MV-4-11 (cell line): ENCODE data around the gene CRELD2.

Source experiments
- DNase-seq: peaks from one replicate; lab custom pipeline; 2025; lab: John Stamatoyannopoulos, UW

The CRELD2 gene

GRCh38 chr22:49968831-49969661 is 50.6 kb downstream of the CRELD2 start:
- DNase-seq: no peak

- DNase-seq: no peak
Observed at GRCh38 chr22:49969751-49970527, 51.5 kb downstream of the CRELD2 start.

DNA sequence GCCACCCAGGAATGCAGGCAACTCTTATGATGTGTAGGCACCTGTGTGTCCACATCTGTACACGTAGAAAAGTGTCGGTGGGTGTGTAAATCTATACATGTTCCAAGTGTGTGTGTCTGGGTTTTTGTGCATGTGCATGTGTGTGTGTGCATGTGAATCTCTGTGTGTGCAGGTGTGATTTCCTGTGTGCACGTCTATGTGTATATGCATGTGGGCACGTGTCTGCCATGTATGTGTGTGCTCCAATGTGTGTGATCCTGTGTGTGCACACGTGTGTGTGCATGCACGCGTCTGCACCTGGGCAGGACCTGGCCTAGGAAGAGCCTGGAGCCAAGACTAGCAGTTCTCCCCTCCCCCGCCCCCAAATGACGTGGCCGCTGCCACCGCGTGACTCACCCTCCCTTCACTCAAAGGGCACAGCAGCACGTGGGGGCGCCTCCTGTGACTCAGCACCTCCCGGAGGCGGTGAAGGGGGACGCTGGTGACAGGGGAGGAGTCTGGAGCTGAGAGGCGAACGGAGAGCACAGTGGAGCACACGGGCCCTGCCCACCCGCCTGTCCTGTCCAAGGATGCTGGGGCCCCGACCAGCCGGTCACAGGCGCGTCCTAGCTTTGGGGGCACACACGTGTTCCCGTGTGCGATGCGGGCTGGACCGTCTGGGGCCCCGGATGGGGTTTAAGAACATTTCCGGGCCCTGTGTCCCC is 52.2 kb downstream of the CRELD2 start:
- DNase-seq: peak; percentile 97

DNA sequence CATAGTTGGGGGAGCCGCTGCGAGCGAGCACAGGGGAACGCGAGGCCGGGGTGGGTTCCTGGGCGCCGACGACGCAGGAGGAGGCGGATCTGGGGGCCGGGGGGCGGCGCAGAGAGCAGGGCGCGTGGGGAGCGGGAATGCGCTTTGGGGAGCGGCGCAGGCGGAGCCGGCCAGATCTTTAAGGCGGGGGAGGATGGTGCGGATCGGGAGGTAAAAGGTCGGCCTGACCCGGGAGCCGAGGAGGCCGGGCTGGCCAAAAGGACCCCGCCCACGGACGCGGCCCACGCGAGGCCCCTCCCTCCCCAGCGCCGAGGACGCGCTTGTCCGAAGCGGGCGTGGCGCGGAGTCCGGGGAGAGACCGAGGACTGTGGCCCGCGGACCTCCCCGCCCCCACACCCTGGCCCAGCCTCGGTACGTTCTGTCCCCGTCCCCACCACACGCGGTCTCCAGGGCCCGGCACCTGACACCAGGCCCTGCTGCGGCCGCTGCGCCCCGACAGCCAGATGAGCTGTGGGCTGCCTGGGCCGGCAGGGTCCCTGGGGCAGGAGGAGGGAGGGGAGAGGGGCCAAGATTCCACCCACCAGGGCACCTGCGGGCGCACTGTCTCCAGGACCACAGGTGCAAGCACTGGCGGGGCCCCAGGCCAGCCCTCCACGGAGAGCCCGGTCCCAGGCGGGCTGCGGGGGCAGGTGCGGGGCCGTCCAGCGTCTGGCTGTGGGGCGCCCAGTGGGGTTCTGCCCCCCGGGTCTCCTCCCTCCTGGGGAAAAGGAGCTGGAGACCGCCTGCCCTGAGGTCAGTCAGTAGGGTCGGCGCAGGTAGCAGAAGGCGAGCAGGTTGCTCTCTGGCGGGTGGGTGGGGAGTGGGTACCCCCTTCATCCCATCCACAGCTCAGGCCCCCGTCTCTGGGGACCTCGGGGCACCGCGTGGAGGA is 53.1 kb downstream of the CRELD2 start:
- no peak for DNase-seq

DNA sequence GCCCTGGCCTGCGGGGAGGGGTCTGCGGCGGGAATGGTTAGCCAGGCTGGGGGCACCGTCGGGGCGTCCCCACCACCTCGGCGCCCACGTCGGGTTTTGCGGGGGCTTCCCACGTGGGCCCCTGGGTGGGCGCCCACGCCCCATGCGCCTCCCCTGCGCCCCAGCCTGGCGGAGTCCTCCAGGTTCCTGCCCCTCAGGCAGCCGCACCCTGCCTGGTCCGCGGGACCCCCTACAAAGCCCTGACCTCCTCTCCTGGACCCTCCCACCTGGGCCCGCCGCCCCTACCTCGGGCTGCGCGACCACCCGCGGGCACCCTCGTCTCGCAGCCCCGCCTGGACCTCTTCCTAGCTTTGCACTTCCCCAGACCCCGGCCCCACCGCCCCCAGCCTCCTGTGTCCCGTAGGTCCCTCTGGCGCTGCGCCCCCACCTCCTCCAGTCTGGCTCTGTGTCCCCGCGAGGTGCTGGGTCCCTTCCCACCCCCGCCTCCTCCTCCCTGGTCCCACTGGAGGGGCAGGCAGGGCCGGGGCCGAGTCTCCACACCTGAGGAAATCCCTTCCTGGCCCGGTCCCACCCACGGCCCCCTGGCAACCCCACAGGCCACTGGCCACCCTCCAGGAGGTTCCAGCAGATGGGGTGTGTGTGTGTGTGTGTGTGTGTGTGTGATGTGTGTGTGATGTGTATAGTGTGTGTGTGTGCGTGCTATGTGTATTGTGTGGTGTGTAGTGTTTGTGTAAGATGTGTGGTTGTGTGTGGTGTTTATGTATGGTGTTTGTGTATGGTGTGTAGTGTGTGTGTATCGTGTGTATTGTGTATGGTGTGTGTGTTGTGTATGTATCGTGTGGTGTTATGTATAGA is 54.0 kb downstream of the CRELD2 start:
- no peak for DNase-seq

GRCh38 chr22:49973018-49973961 is 54.9 kb downstream of the CRELD2 start:
- no peak for DNase-seq

DNA sequence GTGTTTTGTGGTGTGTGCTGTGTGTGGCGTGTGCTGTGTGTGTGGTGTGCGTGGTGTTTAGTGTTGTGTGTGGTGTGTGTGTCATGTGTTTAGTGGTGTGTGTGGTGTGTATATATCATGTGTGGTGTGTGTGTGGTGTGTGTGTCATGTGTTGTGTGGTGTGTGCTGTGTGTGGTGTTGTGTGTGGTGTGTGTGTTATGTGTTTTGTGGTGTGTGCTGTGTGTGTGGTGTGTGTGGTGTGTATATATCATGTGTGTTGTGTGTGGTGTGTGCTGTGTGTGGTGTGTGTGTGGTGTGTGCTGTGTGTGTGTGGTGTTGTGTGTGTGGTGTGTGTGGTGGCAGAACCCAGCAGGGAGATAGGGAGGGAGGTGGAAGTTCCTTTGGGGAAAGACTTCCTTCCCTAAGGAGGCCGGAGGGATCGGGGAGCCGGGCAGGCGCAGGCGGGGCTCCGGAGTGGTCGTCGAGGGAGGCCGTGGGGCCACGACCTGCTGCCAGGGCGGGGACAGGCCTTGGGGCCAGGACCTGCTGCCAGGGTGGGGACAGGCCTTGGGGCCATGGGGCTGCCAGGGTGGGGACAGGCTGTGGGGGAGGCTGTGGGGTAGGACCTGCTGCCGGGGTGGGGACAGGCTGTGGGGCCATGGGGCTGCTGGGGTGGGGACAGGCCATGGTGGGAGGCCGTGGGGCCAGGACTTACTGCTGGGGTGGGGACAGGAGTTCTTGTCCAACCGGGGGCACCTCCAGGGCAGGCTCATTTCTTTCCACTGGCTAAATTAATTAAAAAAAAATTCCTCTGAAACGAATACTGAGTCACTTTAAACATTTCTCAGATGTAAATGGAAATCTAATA is 57.3 kb downstream of the CRELD2 start:
- no peak for DNase-seq

DNA sequence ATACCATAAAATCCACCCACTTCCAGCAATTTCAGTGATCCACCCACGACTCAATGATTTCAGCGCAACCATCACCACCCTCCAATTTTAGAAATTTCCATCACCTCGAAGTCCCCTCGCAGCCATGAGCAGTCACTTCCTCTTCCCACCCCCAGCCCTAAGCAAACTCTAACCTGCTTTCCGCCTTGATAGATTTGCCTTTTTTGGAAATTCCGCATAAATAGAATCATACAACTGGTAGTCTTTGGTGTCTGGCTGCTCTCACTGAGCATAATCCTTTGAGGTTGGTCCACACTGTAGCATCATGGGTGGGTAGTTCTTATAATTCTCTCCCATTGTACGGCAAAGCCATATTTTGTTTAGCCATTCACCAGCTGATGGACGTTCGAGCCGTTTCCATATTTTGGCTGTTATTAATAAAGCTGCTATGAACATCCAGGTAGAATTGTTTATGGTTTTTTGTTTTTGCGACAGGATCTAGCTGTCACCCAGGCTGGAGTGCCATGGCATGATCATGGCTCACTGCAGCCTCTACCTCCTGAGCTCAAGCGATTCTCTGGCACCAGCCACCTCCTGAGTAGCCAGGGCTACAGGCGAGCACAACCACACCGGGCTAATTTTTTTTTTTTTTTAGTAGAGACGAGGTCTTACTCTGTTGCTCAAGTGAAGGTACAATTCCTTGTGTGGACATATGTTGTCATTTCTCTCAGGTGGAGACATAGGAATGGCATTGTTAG is 58.2 kb downstream of the CRELD2 start:
- DNase-seq: peak; percentile 49
